ENCODE measurements around the gene NCAPD2. TPM values are rescaled to one million over a fixed set of nuclear protein-coding genes. Genes with fewer than 3 reads are reported as not detected.

The NCAPD2 gene
- total and polyA plus RNA-seq, 4 donors = 5.8 to 30.7 (median 15.8) TPM

- 5 to 11% methylated on average over 9 of the region's 9 CpGs for WGBS, 2 donors
- Histone ChIP-seq H3K4me3 (peak overlapping the region; percentile 70), H3K27ac (ENCODE audit: low read depth in 1 of 2, low read length in 1 of 2) (peak overlapping the region; percentile 95 to 99), H3K9ac (ENCODE audit: insufficient read depth in 1 of 2, low read length in 2 of 2) (peak overlapping the region; percentile 73 to 79), H3K36me3 (ENCODE audit: control insufficient read depth in 4 of 4, insufficient read depth in 4 of 4, low read length in 4 of 4) (peaks cover 0 to 13% (median 4%) of the 10 kb centered on the region in 4 donors), H3K4me1 (ENCODE audit: control insufficient read depth in 5 of 5, insufficient read depth in 5 of 5, low read length in 5 of 5) (peaks cover 0 to 32% (median 8%) of the 10 kb centered on the region in 5 donors), H3K27me3 (ENCODE audit: control insufficient read depth in 3 of 3, insufficient read depth in 3 of 3, low read length in 2 of 3) (no peaks in the 10 kb centered on the region), H3K9me3 (ENCODE audit: control insufficient read depth in 4 of 4, insufficient read depth in 3 of 4, low read length in 3 of 4) (no peaks in the 10 kb centered on the region)
- peak in 1 of 3 donors; percentile 32 for DNase-seq
- ATAC-seq (ENCODE audit: insufficient read depth, low FRiP score) = peak; percentile 15
- no peak for TF ChIP-seq CTCF (IDR thresholded peaks at IDR 0.05; ENCODE audit: control extremely low read depth, extremely low read depth)
Measured at GRCh38 chr12:6452245-6452943, 41.5 kb upstream of the NCAPD2 start.

GRCh38 chr12:6452944-6453630 is 40.8 kb upstream of the NCAPD2 start:
- ATAC-seq (ENCODE audit: insufficient read depth, low FRiP score) = no peak
- Histone ChIP-seq H3K4me1 (ENCODE audit: control insufficient read depth in 5 of 5, insufficient read depth in 5 of 5, low read length in 5 of 5) (peaks cover 0 to 32% (median 8%) of the 10 kb centered on the region in 5 donors), H3K27me3 (ENCODE audit: control insufficient read depth in 3 of 3, insufficient read depth in 3 of 3, low read length in 2 of 3) (no peaks in the 10 kb centered on the region), H3K36me3 (ENCODE audit: control insufficient read depth in 4 of 4, insufficient read depth in 4 of 4, low read length in 4 of 4) (peaks cover 0 to 15% (median 5%) of the 10 kb centered on the region in 4 donors), H3K27ac (ENCODE audit: low read depth in 1 of 2, low read length in 1 of 2) (peak overlapping the region; percentile 95 to 99), H3K4me3 (no peak overlapping the region), H3K9ac (ENCODE audit: insufficient read depth in 1 of 2, low read length in 2 of 2) (peak overlapping the region; percentile 73 to 79), H3K9me3 (ENCODE audit: control insufficient read depth in 4 of 4, insufficient read depth in 3 of 4, low read length in 3 of 4) (no peaks in the 10 kb centered on the region)
- WGBS, 2 donors = 39 to 58% methylated on average over 17 of the region's 17 CpGs
- DNase-seq = peak in 1 of 3 donors; percentile 45
- TF ChIP-seq CTCF (IDR thresholded peaks at IDR 0.05; ENCODE audit: control extremely low read depth, extremely low read depth) = no peak

DNA sequence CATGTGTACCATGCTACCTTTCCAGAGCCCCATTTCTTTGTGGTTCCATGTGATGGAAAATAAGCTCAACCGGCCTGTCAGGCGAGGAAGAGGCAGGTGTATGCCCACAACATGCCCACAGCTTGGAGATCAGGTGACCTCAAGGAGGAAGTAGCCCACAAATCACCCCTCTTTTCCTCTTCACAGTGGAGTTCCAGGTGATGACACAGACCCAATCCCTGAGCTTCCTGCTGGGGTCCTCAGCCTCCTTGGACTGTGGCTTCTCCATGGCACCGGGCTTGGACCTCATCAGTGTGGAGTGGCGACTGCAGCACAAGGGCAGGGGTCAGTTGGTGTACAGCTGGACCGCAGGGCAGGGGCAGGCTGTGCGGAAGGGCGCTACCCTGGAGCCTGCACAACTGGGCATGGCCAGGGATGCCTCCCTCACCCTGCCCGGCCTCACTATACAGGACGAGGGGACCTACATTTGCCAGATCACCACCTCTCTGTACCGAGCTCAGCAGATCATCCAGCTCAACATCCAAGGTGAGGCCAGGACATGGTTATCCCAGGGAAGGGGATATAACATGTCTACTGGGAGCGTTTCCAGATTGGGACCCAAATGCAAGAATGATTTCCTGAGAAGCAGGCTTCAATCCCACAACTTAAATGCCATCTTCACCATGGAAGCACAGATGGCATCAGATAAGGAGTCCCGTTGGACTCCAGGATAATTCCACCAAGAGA is 36.5 kb upstream of the NCAPD2 start:
- Histone ChIP-seq H3K36me3 (ENCODE audit: control insufficient read depth in 4 of 4, insufficient read depth in 4 of 4, low read length in 4 of 4) (peaks cover 4 to 38% (median 14%) of the 10 kb centered on the region in 4 donors), H3K9ac (ENCODE audit: insufficient read depth in 1 of 2, low read length in 2 of 2) (no peak overlapping the region), H3K27me3 (ENCODE audit: control insufficient read depth in 3 of 3, insufficient read depth in 3 of 3, low read length in 2 of 3) (no peaks in the 10 kb centered on the region), H3K4me1 (ENCODE audit: control insufficient read depth in 5 of 5, insufficient read depth in 5 of 5, low read length in 5 of 5) (peaks cover 0 to 8% (median 3%) of the 10 kb centered on the region in 5 donors), H3K4me3 (no peak overlapping the region), H3K27ac (ENCODE audit: low read depth in 1 of 2, low read length in 1 of 2) (no peak overlapping the region), H3K9me3 (ENCODE audit: control insufficient read depth in 4 of 4, insufficient read depth in 3 of 4, low read length in 3 of 4) (no peaks in the 10 kb centered on the region)
- no peak for DNase-seq
- TF ChIP-seq CTCF (IDR thresholded peaks at IDR 0.05; ENCODE audit: control extremely low read depth, extremely low read depth) = no peak
- 90 to 95% methylated on average over 12 of the region's 12 CpGs for WGBS, 2 donors
- ATAC-seq (ENCODE audit: insufficient read depth, low FRiP score) = no peak
